GM23338 (cell line): Measurements from ENCODE around the gene LPP. TPM values are rescaled to one million over a fixed set of nuclear protein-coding genes. Genes with fewer than 3 reads are reported as not detected.

Experiments used
- ATAC-seq: fragments of 200-7000 bp; cut with Tn5 transposase; 3 replicates; pipeline ENCODE4 v1.9.1; 2020
- DNase-seq: peaks from one replicate; pipeline ENCODE4 v3.0.0-alpha.2; 2015; ENCODE audit warnings: low spot score
- H2AFZ ChIP-seq: fragments of 200-600 bp; sonication (generic); 2 replicates; pipeline ENCODE4 v1.8.0; 2016; ENCODE audit warnings: antibody characterized with exemption, mild to moderate bottlenecking, moderate library complexity
- H3F3A ChIP-seq: fragments of 200-600 bp; sonication (generic); replicated peaks from 2 replicates; pipeline ENCODE4 v1.8.0; 2017; ENCODE audit warnings: antibody characterized with exemption, mixed run types, low read depth
- H3K27ac ChIP-seq: fragments of 200-600 bp; sonication (generic); 2 replicates; pipeline ENCODE4 v1.6.1; 2016; ENCODE audit warnings: low read depth
- H3K27me3 ChIP-seq: fragments of 200-600 bp; sonication (generic); 2 replicates; pipeline ENCODE4 v1.8.0; 2016; ENCODE audit warnings: mild to moderate bottlenecking, mixed run types, moderate library complexity; ENCODE audit not compliant: insufficient read depth
- H3K36me3 ChIP-seq: fragments of 200-600 bp; sonication (generic); 2 replicates; pipeline ENCODE4 v1.8.0; 2016; ENCODE audit warnings: mild to moderate bottlenecking; ENCODE audit not compliant: insufficient read depth
- H3K4me1 ChIP-seq: fragments of 200-600 bp; sonication (generic); 2 replicates; pipeline ENCODE4 v1.8.0; 2016; ENCODE audit warnings: mild to moderate bottlenecking, moderate library complexity; ENCODE audit not compliant: insufficient read depth
- H3K4me2 ChIP-seq: fragments of 200-600 bp; sonication (generic); 2 replicates; pipeline ENCODE4 v1.7.1; 2017; ENCODE audit warnings: mixed run types
- H3K4me3 ChIP-seq: fragments of 200-600 bp; sonication (generic); 2 replicates; pipeline ENCODE4 v1.6.1; 2016; ENCODE audit warnings: mixed run types
- H3K79me2 ChIP-seq: fragments of 200-600 bp; sonication (generic); replicated peaks from 2 replicates; pipeline ENCODE4 v1.8.0; 2017; ENCODE audit warnings: mild to moderate bottlenecking; ENCODE audit not compliant: insufficient read depth
- H3K9me2 ChIP-seq: fragments of 200-600 bp; sonication (generic); 2 replicates; pipeline ENCODE4 v1.8.0; 2017; ENCODE audit not compliant: insufficient read depth
- H4K20me1 ChIP-seq: fragments of 200-600 bp; sonication (generic); replicated peaks from 2 replicates; pipeline ENCODE4 v1.8.0; 2017; ENCODE audit warnings: mild to moderate bottlenecking; ENCODE audit not compliant: insufficient read depth
- H3K27ac Mint-ChIP-seq: 2 replicates; pipeline ENCODE4 v1.8.0; 2020; ENCODE audit warnings: inconsistent platforms, mild to moderate bottlenecking, moderate library complexity, mixed read lengths
- H3K27me3 Mint-ChIP-seq: 3 replicates; pipeline ENCODE4 v1.8.0; 2022; ENCODE audit warnings: low read depth, mild to moderate bottlenecking, moderate library complexity, mixed read lengths, inconsistent platforms; ENCODE audit not compliant: insufficient read depth, poor library complexity
- H3K36me3 Mint-ChIP-seq: 3 replicates; pipeline ENCODE4 v1.8.0; 2021; ENCODE audit warnings: low read depth, mild to moderate bottlenecking, inconsistent platforms, moderate library complexity, mixed read lengths
- H3K4me1 Mint-ChIP-seq: 3 replicates; pipeline ENCODE4 v1.8.0; 2020; ENCODE audit warnings: mild to moderate bottlenecking, inconsistent platforms, mixed read lengths
- H3K4me3 Mint-ChIP-seq: 3 replicates; pipeline ENCODE4 v1.8.0; 2021; ENCODE audit warnings: moderate library complexity, mild to moderate bottlenecking, inconsistent platforms, mixed read lengths
- H3K9me3 Mint-ChIP-seq: 3 replicates; pipeline ENCODE4 v1.8.0; 2020; ENCODE audit warnings: moderate library complexity, mild to moderate bottlenecking, inconsistent platforms, mixed read lengths
- CREB1 ChIP-seq: fragments of 250-450 bp; sonication (Bioruptor Pico); IDR thresholded peaks from 2 replicates; pipeline ENCODE4 v1.5.0; 2020; ENCODE audit warnings: low read depth, mild to moderate bottlenecking, moderate library complexity
- CTCF ChIP-seq, 2 experiments: fragments of 200-600 bp in 1 of 2; sonication (generic) in 1 of 2; conservative IDR thresholded peaks; 2 replicates each; pipeline versions ENCODE4 v1.5.1 to v1.6.1; 2016 to 2017; ENCODE audit warnings: antibody characterized with exemption in 2 of 2, low read depth in 2 of 2, mild to moderate bottlenecking in 2 of 2, moderate library complexity in 1 of 2
- ETS1 ChIP-seq: IDR thresholded peaks from 2 replicates; pipeline ENCODE4 v1.6.1; 2016; ENCODE audit warnings: antibody characterized with exemption
- EZH2phosphoT487 ChIP-seq: fragments of 200-600 bp; sonication (generic); IDR thresholded peaks from one replicate; pipeline ENCODE4 v1.8.1; 2018; ENCODE audit warnings: antibody characterized with exemption; ENCODE audit not compliant: unreplicated experiment
- JUNB ChIP-seq: IDR thresholded peaks from one replicate; pipeline ENCODE4 v1.6.1; 2016; ENCODE audit warnings: antibody characterized with exemption; ENCODE audit not compliant: unreplicated experiment
- NANOG ChIP-seq: IDR thresholded peaks from 2 replicates; pipeline ENCODE4 v1.6.1; 2016; ENCODE audit warnings: antibody characterized with exemption, borderline replicate concordance
- REST ChIP-seq: IDR thresholded peaks from one replicate; pipeline ENCODE4 v1.6.1; 2018; ENCODE audit warnings: antibody characterized with exemption; ENCODE audit not compliant: unreplicated experiment
- ZNF114 ChIP-seq: fragments of 250-450 bp; sonication (Bioruptor Pico); IDR thresholded peaks from 2 replicates; pipeline ENCODE4 v1.5.0; 2020; ENCODE audit warnings: mild to moderate bottlenecking, moderate library complexity
- polyA plus RNA-seq: library from polyadenylated mRNA; unstranded; fragments of >200 nt; fragmentation: Nextera tagmentation; extraction: Ambion mirVana; gene quantifications from 2 replicates; pipeline ENCODE4 v1.2.1, GENCODE V29; 2016
- total RNA-seq: library from RNA; depleted of rRNA; stranded (reverse); fragments of >200 nt; shearing (Covaris generic); gene quantifications from 2 replicates; pipeline ENCODE4 v1.2.3, GENCODE V29; 2014

The LPP gene
- total and polyA plus RNA-seq, 2 experiments from 2014 or later, result 23.0 to 35.2 TPM

- H3K9me3 Mint-ChIP-seq, result no peaks in the 10 kb centered on the region
- Histone ChIP-seq H3F3A (no peaks in the 10 kb centered on the region; the same call in 1 of the 2 replicates), H3K4me2 (no peak overlapping the region), H4K20me1 (no peaks in the 10 kb centered on the region), H3K4me3 (no peak overlapping the region), H3K4me1 (no peaks in the 10 kb centered on the region), H2AFZ (no peak overlapping the region), H3K79me2 (no peaks in the 10 kb centered on the region; the same call in 1 of the 2 replicates), H3K36me3 (no peaks in the 10 kb centered on the region), H3K27ac (no peak overlapping the region), H3K27me3 (no peaks in the 10 kb centered on the region), H3K9me2 (peaks cover 5% of the 10 kb centered on the region; the same call in 1 of the 2 replicates)
- no peak for TF ChIP-seq REST
- H3K36me3 Mint-ChIP-seq, result no peaks in the 10 kb centered on the region
- DNase-seq, result no peak
- H3K27ac Mint-ChIP-seq, result no peak overlapping the region
- ATAC-seq, result no peak
- H3K4me1 Mint-ChIP-seq, result peaks cover 5% of the 10 kb centered on the region; the same call in 1 of the 3 replicates
- H3K4me3 Mint-ChIP-seq, result no peak overlapping the region
- peaks cover 4% of the 10 kb centered on the region for H3K27me3 Mint-ChIP-seq
These were observed 172.2 kb downstream of the LPP start for GRCh38 chr3:188326111-188326510.

- H3F3A ChIP-seq, result no peaks in the 10 kb centered on the region; the same call in 1 of the 2 replicates
- H2AFZ ChIP-seq, result no peak overlapping the region
- H3K27ac ChIP-seq, result no peak overlapping the region
- H3K4me2 ChIP-seq, result no peak overlapping the region
- Mint-ChIP-seq H3K4me1 (peaks cover 5% of the 10 kb centered on the region; the same call in 1 of the 3 replicates), H3K9me3 (no peaks in the 10 kb centered on the region), H3K36me3 (no peaks in the 10 kb centered on the region), H3K27ac (no peak overlapping the region), H3K4me3 (no peak overlapping the region), H3K27me3 (peaks cover 4% of the 10 kb centered on the region)
- no peaks in the 10 kb centered on the region; the same call in 1 of the 2 replicates for H3K79me2 ChIP-seq
- H3K27me3 ChIP-seq, result no peaks in the 10 kb centered on the region
- H3K4me3 ChIP-seq, result no peak overlapping the region
- peaks cover 5% of the 10 kb centered on the region; the same call in 1 of the 2 replicates for H3K9me2 ChIP-seq
- DNase-seq, result no peak
- no peaks in the 10 kb centered on the region for H3K4me1 ChIP-seq
- H4K20me1 ChIP-seq, result no peaks in the 10 kb centered on the region
- H3K36me3 ChIP-seq, result no peaks in the 10 kb centered on the region
- ATAC-seq, result no peak
- no peak for TF ChIP-seq EZH2phosphoT487
- no peak for TF ChIP-seq ZNF114 (CRISPR knock-in tag)
- no peak for TF ChIP-seq NANOG
- no peak for TF ChIP-seq ETS1
- no peak for TF ChIP-seq JUNB
- no peak for TF ChIP-seq CREB1
- no peak for TF ChIP-seq REST
- no peak for TF ChIP-seq CTCF (conservative IDR thresholded peaks at IDR 0.05; ENCODE audit: low read depth in 2 of 2)
These were observed 173.0 kb downstream of the LPP start for GRCh38 chr3:188326968-188327367.
